Fibroblast of pulmonary artery (primary cell): ENCODE data around the gene UAP1L1.

ENCODE experiments used
- DNase-seq: peaks from one replicate; pipeline ENCODE4 v3.0.0-alpha.2; 2010; ENCODE audit warnings: low read depth
- H3K4me3 ChIP-seq: replicated peaks from 2 replicates; pipeline ENCODE4 v1.5.1; 2011; ENCODE audit warnings: low read depth, mild to moderate bottlenecking, control low read depth, low read length, moderate library complexity
- TF ChIP-seq, protein P1 (sequence below): IDR thresholded peaks from 2 replicates; pipeline ENCODE4 v1.5.1; 2011; ENCODE audit warnings: mild to moderate bottlenecking, control low read depth, low read length, inconsistent platforms; ENCODE audit errors: missing control alignments

The UAP1L1 gene

DNA sequence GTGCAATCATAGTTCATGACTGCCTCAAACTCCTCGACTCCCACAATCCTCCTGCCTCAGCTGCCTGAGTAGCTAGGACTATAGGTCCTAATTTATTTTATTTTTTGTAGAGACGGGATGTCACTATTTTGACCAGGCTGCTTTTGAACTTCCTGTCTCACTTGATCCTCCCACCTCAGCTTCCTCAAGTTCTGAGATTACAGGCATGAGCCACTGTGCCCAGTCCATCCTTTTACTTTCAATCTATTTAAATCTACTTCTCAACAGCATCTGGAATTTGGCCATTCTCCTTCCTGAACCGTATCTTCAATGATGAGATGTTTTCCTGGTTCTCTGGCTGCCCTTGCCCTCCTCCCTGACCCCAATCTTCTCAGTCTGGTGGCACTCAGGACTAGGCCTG, 49.5 kb downstream of the UAP1L1 start:
- no peak overlapping the region for H3K4me3 ChIP-seq
- TF ChIP-seq, protein P1, sequence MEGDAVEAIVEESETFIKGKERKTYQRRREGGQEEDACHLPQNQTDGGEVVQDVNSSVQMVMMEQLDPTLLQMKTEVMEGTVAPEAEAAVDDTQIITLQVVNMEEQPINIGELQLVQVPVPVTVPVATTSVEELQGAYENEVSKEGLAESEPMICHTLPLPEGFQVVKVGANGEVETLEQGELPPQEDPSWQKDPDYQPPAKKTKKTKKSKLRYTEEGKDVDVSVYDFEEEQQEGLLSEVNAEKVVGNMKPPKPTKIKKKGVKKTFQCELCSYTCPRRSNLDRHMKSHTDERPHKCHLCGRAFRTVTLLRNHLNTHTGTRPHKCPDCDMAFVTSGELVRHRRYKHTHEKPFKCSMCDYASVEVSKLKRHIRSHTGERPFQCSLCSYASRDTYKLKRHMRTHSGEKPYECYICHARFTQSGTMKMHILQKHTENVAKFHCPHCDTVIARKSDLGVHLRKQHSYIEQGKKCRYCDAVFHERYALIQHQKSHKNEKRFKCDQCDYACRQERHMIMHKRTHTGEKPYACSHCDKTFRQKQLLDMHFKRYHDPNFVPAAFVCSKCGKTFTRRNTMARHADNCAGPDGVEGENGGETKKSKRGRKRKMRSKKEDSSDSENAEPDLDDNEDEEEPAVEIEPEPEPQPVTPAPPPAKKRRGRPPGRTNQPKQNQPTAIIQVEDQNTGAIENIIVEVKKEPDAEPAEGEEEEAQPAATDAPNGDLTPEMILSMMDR = no peak
- no peak for DNase-seq

- H3K4me3 ChIP-seq = peak overlapping the region; percentile 76
- peak; percentile 24 for DNase-seq
Measured at GRCh38 chr9:137127301-137128157, 50.2 kb downstream of the UAP1L1 start.

GRCh38 chr9:137128158-137128861, 51.0 kb downstream of the UAP1L1 start:
- H3K4me3 ChIP-seq = peak overlapping the region; percentile 76
- DNase-seq = no peak

More at GRCh38 chr9:137127301-137128157, 50.2 kb downstream of the UAP1L1 start:
- TF ChIP-seq, protein P1 = no peak

GRCh38 chr9:137128862-137129455, 51.6 kb downstream of the UAP1L1 start:
- DNase-seq = peak; percentile 17
- H3K4me3 ChIP-seq = peak overlapping the region; percentile 76
- TF ChIP-seq, protein P1 = no peak

More at GRCh38 chr9:137128158-137128861, 51.0 kb downstream of the UAP1L1 start:
- TF ChIP-seq, protein P1 = no peak

- peak; percentile 93 for DNase-seq
- H3K4me3 ChIP-seq = peak overlapping the region; percentile 76
- TF ChIP-seq, protein P1 = no peak
Measured at GRCh38 chr9:137129456-137130175, 52.3 kb downstream of the UAP1L1 start.

DNA sequence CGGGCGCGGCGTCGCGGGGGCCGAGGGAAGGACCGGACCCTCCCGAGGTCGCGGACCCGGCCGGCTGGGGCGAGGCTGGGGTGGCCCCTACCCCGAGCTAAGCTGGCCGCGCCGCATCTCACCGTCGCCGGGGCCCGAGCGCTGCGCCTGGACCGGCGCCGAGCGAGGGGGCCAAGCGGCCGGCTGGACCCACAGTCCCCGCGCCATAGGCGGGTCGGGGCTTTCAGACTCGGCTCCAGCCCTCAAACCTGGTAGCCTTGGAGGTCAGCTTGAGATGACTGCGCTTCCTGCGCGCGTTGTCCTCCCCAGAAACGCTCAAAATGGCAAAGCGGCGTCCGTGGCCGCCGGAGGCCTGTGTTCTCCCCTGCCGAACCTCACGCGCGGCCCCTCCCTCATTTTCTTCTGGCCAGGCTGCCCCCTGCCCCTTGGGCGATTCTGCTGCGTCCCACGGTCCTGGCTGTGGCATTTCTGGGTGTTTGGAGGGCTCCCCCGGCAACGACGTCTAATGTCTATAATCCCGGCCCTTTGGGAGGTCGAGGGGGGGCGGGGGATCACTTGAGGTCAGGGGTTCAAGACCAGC, 52.9 kb downstream of the UAP1L1 start:
- peak overlapping the region; percentile 76 for H3K4me3 ChIP-seq
- TF ChIP-seq, protein P1 = no peak
- no peak for DNase-seq
